Skin epidermis (tissue), 12 donors: ENCODE results near the gene CISH.

Source experiments
- H3K27ac ChIP-seq, 21 experiments: fragments of 200-600 bp; sonication (generic) in 11 of 21; one replicate each; pipeline ENCODE4 v1.5.0; 2020; ENCODE audit warnings: mild to moderate bottlenecking in 3 of 21, inconsistent platforms in 2 of 21, moderate library complexity in 2 of 21
- H3K4me3 ChIP-seq, 7 experiments: fragments of 200-600 bp; sonication (generic) in 2 of 7; one replicate each; pipeline ENCODE4 v1.5.0; 2020; ENCODE audit warnings: inconsistent platforms in 2 of 7, mild to moderate bottlenecking in 2 of 7, moderate library complexity in 1 of 7

Gene CISH

DNA sequence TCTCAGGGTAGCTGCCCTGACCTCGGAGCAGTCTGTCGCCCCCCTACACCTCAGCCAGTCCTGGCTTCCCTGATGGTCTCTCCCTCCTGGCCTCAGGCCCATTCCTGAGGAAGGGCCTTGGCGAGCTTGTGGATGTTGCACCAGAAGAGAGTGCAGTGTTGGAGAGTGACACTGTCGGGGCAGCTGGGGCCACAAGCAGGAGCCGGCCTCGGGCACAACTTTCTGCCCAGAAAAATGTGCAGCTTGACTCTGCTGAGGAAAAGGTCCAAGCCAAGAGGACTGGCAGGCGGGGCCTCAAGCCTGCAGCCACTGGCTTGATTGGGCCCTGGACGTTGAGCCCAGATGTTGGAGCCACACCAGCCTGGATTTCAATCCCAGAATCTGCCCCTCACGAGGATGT is 29.5 kb downstream of the CISH start:
- Histone ChIP-seq H3K4me3 (no peak overlapping the region), H3K27ac (peak overlapping the region in 1 of 21 experiments; percentile 17)

DNA sequence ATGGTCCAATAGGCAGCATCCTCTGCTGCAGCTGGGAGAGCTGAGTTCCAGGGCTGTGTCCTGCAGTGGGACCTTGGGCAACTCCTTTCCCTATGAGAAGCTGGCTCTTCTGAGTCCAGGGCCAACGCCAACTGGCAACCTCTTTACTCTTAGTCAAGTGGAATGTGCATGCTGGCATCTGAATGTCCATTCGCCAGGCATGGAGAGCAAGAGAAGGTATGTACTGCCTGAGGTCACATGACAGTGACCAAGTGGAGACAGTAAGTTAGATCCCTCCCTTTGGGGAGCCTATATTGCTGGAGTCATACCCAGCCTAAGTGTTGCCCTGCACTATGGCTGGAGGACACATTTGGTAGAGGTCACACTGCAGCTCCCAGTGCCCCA is 30.1 kb downstream of the CISH start:
- H3K27ac ChIP-seq = no peak overlapping the region

DNA sequence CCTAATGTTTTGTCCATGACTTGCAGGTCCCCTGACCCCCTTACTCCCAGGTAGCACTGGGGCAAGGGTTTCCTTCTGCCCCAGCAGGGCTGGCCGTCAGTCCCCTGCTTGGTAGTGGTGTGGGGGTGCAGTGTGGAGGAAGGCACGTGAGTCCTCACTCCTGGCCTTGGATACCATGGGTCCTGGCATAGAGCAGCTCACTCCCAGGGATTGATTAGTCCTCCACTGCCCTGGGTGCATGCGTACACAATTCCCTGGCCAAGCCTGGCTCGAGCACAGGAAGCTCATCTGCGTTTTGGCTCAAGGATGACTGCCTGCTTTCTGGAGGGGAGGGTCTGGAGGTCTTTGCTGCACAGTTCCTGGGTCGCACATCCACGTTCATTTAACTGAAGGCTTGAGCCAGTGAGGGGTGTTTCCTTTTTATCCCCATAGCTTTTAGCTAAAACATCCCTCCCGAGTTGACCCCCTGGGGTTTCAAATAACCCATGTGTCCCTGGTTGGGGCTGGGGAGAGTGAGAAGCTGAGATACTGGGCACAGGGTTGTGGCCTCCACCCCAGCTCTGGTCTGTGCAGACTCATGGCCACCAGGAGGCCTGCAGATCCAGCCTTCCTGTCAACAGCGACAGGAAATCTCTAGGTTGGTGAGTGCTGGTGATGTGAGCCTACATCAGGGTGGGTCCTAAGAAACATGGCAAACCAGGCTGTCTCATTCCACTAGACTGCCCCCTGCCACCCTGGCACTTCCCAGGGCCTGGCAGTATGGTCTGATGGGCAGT is 30.7 kb downstream of the CISH start:
- Histone ChIP-seq H3K27ac (peak overlapping the region in 1 of 21 experiments; percentile 19), H3K4me3 (no peak overlapping the region)

More for the DNA sequence above, 30.1 kb downstream of the CISH start:
- H3K4me3 ChIP-seq = no peak overlapping the region

DNA sequence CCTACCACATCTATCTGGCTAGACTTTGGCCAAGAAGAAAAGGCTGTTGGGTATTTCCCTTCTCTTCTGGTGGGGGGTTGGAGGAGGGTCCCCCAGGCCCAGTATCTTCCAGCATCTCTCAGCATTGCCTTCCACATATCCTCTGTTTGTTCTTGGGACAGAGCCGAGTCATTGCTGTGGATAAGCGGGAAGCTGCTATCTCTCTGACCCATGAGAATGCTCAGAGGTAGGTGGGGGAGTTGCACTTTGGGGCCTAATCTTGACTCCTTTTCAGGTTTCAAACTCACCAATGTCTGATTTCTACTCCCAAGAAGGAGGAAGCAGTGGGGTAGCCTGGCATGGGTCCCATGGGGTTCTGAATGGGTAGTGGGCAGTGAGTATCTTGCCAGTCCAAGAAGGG is 34.2 kb downstream of the CISH start:
- peak overlapping the region in 2 of 21 experiments; percentile 1 to 10 for H3K27ac ChIP-seq
- no peak overlapping the region for H3K4me3 ChIP-seq

DNA sequence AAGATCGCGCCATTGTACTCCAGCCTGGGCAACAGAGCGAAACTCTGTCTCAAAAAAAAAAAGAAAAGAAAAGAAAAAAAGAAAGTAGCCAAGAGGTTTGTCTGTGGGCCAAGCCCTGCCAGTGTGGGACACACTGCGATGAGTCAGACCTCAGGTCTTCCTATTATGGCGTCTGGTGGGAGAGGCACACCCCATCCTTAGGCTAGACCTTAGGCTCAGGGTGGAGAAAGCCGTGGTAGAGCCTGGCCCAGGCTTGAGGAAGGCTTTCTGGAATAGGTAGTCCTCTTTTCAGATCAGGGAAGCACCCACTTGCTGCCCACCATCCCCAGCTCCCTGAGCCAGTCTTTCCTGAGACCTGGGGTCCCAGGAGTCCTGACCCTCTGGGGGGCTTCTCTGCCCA is 36.2 kb downstream of the CISH start:
- Histone ChIP-seq H3K27ac (peak overlapping the region in 11 of 21 experiments; percentile 6 to 84 (median 49)), H3K4me3 (no peak overlapping the region)

DNA sequence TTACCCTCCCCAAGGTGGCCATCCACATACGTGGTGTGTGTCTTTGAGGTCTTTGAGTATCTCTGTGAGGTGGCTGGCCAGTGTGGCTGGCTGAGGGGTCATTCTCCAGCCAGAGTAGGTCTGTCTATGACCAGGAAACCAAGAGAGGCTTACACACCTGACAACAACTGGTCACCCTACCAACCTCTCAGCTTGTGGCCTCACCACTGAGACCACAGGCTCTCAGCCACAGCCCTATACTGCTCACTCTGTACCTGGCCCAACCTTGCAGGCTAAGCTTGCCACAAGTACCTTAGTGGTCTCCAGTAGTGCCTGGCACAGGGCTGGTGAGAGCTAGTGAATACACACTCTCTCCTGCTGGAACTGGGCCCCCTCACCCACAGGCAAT is 37.1 kb downstream of the CISH start:
- H3K27ac ChIP-seq = peak overlapping the region in 16 of 21 experiments; percentile 6 to 84 (median 39)
- H3K4me3 ChIP-seq = no peak overlapping the region

DNA sequence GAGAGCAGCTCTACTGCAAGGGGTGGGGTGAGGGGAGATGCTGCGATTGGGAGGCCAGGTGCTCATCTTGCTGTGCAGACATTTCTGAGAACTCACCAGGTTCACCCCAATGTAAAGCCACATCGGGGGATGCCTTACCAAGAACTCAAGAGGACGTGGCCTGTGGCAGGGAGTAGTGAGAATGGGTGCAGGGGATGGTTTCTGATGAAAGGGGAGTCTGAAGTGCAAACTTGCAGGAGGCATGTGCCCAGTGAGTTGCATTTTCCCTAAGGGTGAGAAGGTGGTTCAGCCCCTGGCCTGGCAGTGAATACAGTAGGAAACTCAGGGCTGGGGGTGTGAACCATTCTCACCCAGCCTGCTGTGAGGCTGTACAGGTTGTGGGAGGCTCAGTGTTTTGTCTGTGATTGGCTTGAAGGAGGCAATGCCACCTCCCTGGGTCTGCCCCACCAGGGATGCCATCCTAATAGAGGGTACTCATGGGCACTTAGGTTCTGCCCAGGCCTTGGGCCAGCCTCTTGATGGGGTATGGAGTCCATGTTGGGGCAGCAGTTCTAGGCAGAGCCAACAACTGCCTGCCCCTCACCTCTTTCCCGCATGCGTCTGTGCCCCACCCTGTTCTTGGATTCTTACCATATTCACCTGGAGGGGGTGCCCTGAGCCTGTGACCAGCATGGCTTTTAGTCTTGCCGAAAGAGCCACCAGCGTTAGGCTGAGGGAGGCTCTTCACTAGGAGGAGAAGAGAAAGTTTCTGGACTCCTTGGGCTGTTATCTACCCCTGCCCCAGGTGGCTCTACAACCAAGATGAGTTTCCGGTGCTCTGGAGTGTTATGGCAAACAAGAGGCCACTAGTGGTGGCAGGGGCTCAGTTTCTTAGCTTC is 37.8 kb downstream of the CISH start:
- no peak overlapping the region for H3K4me3 ChIP-seq
- peak overlapping the region in 16 of 21 experiments; percentile 12 to 84 (median 50) for H3K27ac ChIP-seq

DNA sequence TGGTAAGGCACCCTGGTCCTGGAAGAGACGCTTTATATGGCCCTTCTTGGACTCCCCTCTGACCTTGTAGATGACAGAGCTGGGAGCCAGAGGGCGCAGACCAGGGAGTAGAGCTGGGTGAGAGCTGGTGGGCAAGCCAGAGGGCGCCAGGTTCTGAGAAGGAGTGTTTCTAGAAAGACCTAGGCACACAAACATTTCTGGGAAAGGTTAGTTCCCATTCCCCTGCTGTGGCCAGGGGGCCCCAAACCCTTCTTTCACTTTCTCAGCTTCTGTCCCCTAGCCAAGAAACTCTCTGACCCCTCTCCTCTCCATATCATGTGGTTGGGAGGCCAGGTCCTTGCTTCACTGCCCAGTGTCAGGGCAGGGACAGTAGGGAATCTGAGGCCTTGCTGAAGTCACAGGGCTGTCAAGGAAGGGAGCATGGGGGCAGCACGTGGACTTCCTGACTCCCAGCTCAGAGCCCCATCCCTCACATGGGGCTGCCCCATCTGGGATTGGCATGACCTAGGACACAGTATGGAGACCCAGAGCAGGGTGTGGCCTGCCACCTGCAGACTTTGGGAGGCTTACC is 38.7 kb downstream of the CISH start:
- H3K27ac ChIP-seq = peak overlapping the region in 18 of 21 experiments; percentile 3 to 84 (median 48)

DNA sequence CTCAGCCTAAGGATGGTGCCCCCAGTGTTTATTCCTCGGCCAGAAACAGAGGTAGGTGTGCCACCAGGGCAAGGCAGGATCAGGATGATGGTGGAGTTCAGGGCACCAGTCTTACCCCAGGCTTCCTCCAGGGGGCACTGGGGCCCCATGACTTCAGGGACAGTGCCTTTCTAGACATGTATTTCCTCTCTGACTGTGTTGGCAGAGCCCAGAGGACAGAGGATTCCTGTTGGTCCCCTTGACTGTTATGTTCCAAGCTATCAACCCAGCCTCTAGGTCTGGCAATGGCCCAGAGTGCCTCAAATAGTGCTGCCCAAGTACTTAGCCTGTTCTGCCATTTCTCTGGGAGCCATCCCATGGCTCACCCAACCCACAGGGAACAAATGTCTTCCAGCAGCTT is 39.4 kb downstream of the CISH start:
- no peak overlapping the region for H3K4me3 ChIP-seq
- peak overlapping the region in 14 of 21 experiments; percentile 9 to 84 (median 54) for H3K27ac ChIP-seq

More for the DNA sequence above, 38.7 kb downstream of the CISH start:
- no peak overlapping the region for H3K4me3 ChIP-seq

DNA sequence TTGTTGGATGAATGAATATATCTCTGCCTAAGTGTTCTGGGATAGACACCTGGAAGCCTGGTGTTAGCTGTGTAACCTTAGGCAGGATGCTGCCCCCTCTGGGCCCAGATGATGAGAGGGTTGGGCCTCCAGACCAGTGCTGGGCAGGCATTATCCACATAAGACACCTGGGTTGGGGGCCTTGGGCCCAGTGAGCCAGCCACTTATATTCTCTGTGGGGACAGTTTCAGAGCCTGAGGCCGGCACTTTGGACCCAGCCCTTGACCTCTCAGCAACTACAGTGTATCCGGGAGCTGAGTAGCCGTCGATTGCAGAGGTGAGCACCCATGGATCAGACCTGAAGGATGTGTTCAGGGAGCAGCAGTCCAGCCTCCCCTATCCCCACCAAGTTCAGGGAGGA is 40.1 kb downstream of the CISH start:
- Histone ChIP-seq H3K27ac (peak overlapping the region in 4 of 21 experiments; percentile 5 to 84 (median 63)), H3K4me3 (no peak overlapping the region)

DNA sequence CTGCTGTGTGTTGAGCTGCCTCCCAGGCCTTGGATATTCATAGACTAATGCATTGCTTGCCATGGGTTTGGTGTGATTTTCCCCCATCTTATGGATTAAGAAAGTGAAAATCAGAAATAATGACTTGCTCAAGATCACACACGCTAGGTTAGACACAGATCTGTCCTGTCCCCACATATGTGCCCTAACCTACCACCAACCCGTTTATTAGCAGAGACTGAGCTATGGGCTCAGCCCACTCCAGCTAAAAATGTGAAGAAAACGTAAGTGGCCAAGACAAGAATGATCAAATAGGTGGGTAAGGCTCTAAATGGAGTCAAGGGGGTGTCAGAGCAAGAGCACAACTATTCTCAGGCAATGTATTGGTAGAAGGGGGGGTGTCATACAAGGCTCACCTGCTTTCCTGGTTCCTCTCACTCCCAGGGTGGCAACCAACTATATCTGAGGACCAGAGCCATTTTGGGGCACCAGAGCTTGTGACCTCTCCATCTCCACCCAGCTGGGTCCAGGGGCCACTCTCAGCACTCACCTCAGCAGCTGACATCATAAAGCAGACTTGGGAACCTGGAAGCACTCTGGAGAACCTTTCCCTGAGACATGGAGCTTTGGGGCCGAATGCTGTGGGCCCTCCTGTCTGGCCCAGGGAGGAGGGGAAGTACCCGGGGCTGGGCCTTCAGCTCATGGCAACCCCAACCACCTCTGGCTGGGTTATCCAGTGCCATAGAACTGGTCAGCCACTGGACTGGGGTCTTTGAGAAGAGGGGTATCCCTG is 40.9 kb downstream of the CISH start:
- Histone ChIP-seq H3K27ac (peak overlapping the region in 5 of 21 experiments; percentile 75 to 91 (median 89)), H3K4me3 (no peak overlapping the region)

DNA sequence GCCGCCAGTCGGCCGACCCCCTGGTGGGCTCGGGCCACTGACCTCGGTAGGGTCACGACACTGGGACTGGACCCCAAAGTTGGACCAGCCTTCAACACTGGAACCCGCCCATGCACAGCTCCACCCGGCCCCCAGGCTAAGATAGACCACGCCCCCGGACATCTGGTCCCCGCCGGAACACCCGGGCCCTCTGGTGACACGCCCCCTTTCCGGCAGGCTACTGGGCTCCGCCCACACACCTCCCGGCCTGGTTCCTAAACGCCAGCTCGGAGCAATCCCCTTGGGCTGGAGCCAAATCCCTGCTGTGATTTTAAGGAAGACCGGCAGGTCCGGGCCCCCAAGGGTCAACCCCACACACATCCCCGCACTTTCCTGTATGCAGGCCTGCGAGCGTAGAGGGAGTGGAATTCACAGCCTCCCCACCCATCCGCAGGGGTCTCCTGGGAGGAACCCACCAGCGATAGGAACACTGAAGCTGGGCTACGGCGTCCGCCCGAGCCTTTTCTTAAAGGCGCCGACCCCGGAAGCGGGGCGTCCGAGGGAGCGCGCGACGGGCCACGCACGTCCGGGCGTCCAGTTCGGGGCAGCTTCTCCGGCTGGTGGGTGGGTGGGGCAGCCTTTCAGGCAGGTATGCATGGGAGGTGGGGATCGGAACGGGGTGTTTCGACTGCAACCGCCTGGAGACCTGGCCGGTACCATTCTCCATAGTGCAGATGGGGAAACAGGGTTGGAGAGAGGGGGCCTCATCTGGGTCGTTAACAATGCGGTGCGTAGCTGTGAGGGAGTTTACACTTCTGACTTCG is 42.4 kb downstream of the CISH start, which contains the start of gene HEMK1:
Gene HEMK1 (plus strand): TSS at position 576 of the 803 bp plus-strand sequence. CDS start 1,583 bp downstream, outside the sequence.
- Histone ChIP-seq H3K27ac (peak within 1 kb of the TSS in 20 of 21 experiments; percentile 73 to 96 (median 86)), H3K4me3 (peak within 1 kb of the TSS; percentile 57 to 86 (median 69))

DNA sequence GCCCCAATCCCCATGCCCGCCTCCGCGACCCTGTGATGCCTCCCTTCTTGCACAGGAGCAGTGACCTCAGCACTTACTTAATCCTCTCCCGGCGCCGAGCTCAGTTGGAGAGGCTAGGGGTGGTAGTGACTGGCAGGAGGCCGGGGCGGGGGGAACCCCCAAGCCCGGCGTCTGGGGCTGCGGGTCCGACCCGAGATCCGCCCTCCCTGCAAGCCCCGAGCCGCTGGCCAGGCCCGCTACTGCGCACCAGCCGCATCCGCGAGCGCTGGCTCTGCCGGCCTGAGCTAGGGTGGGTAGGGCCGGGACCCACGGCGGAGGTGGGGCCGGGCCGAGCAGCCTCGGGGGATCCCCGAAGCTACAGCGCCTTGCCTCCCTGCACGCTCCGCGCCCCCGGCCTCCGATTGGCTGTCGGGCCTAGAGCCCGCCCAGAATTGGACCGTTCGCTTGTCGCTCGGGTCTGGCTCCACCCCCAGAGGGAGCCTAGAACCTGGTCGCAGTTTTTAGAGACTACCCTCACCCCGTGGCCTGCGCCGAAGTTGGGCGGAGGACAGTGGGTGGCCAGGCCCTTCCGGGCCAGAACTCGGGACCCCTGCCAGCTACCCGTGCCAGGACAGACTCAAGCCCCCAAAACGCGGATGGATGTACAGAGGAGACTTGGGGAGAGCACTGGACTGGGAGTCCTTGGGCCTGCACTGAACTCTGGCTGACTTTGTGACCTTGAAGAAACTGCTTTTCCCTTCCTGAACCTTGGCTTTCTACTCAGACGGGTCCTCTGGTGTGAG is 44.0 kb downstream of the CISH start, which contains the start of gene C3orf18:
Gene C3orf18 (minus strand): TSS at position 362 of the 782 bp plus-strand sequence. CDS start 2,048 bp downstream, outside the sequence.
- peak within 1 kb of the TSS in 17 of 21 experiments; percentile 22 to 91 (median 75) for H3K27ac ChIP-seq
- peak within 1 kb of the TSS; percentile 40 to 85 (median 60) for H3K4me3 ChIP-seq

DNA sequence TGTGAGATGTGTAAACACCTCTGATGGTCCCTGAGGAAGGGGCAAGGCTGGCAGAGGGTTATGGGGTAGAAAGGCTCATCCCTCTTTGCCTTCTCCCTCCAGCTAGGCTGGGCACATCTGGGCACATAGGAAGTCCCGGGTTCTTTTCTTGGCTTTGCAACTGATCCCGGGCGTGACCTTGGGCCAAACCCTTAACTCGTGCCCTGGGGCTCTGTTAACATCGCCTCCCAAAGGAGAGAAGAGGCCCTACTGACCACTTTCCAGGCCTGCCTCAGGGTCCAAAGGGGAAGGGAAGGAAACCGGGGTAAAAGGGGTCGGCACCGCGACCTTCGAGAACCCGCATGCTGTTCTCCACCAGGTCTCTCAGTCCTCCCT is 44.6 kb downstream of the CISH start:
- H3K27ac ChIP-seq = peak overlapping the region in 17 of 21 experiments; percentile 22 to 91 (median 65)

DNA sequence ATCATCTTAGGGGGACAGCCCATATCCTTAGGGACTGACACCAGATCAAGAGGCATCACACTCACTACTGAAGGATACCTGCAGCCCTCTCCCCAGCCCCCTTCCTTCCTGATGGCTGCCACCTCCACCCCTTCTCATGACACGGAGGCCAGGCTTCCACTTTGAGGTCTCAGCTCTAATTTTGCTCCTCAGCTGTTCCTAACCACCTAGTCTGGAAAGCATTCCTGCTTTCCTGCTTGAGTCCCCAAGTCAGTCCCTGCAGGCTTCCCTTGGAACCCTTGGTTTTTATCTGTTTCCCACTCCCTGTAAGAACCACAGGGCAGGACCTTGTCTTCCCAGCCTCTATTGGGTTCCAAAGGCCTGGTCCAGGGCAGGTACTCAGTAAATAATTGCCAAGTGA is 47.3 kb downstream of the CISH start:
- Histone ChIP-seq H3K27ac (peak overlapping the region in 1 of 21 experiments; percentile 39), H3K4me3 (no peak overlapping the region)

More for the DNA sequence above, 44.6 kb downstream of the CISH start:
- H3K4me3 ChIP-seq = peak overlapping the region; percentile 31 to 50 (median 45)

DNA sequence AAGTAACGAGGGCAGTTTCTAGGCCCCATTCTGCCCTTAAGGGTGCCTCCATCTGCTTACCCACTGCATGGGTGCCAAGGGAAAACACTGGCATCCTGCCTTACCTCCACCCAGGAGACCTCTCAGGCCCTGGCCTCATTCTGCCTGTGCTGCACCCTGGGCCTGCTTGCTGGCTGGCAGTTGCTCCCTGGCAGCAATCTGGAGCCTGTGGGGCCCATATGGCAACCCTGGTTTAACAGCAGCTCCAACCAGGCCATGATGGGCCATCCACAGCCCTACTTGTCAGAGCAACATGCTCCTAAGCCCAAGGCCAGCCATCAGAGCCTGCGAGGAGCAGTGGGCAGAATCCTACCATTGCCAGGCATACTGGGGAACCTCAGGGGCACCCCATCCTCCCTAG is 47.7 kb downstream of the CISH start:
- Histone ChIP-seq H3K4me3 (no peak overlapping the region), H3K27ac (peak overlapping the region in 4 of 21 experiments; percentile 16 to 53 (median 30))

DNA sequence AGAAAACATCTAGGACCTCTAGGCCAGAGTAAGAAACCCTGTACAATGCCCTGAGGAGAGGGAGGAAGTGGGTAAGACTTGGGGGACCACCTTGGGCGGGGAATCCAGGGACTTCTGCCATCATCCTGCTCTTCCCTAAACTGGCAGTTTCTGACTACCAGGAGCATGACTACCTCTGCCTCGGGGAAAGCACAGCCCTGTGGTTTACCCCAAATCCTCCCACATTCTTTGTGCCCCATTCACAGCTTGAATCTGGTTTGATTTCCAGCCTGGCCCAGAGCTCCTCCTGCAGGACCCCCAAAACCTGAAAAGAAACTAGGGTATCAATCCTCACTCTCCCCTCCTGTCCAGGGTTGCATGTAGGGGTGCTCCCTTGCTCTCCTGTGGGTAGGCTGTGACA is 48.7 kb downstream of the CISH start:
- Histone ChIP-seq H3K27ac (peak overlapping the region in 1 of 21 experiments; percentile 53), H3K4me3 (no peak overlapping the region)
